GM21526 (cell line): Measurements from ENCODE around the gene UGT1A1.
"Not testable (repeated sequence)": the region's sequence is repeated elsewhere in the genome, so short reads cannot be mapped to it uniquely, and the experiment has no call there.

Source experiments
- ATAC-seq: cut with Tn5 transposase; IDR thresholded peaks from one replicate; pipeline ENCODE4 v1.9.1; 2021; ENCODE audit warnings: moderate library complexity; ENCODE audit not compliant: unreplicated experiment, low FRiP score

Gene UGT1A1

DNA sequence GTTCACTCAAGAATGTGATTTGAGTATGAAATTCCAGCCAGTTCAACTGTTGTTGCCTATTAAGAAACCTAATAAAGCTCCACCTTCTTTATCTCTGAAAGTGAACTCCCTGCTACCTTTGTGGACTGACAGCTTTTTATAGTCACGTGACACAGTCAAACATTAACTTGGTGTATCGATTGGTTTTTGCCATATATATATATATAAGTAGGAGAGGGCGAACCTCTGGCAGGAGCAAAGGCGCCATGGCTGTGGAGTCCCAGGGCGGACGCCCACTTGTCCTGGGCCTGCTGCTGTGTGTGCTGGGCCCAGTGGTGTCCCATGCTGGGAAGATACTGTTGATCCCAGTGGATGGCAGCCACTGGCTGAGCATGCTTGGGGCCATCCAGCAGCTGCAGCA, at the start of gene UGT1A1:
Gene UGT1A1 (plus strand): TSS at position 228 of the 400 bp plus-strand sequence. CDS start 18 bp downstream, at position 246.
- no peak for ATAC-seq

DNA sequence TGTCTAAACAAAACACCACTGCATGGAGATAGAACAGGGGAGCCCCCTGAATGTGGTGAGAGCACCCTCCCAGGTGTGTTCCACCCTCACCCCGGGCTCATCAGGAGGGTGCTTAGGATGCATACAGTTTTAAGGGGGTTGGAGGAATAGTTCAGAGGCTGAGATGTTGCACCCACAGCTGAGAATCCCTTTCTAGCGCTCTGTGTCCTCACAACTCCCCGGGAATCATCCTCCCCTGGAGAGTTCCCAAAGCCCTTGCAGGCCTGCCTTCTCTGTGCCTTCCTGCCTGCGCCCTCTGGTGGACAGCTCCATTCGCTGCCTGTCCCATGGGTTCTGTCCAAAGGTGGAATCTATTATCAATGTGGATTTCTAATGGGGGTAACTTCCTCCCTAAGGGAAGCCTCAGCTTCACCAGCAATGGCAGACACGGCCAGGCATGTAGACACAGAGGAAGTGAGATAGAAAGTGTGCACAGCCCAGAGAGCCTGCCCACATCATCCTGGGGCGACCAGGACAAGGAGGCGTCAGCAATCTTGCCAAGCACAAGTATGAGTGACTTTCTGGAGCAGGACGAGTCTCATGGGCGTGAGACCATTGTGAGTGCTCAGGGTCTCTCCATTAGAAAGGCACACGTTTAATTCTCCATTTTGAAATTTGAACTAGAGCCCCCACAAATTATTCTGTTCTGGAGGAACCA, 48.6 kb upstream of the UGT1A1 start:
- no peak for ATAC-seq

DNA sequence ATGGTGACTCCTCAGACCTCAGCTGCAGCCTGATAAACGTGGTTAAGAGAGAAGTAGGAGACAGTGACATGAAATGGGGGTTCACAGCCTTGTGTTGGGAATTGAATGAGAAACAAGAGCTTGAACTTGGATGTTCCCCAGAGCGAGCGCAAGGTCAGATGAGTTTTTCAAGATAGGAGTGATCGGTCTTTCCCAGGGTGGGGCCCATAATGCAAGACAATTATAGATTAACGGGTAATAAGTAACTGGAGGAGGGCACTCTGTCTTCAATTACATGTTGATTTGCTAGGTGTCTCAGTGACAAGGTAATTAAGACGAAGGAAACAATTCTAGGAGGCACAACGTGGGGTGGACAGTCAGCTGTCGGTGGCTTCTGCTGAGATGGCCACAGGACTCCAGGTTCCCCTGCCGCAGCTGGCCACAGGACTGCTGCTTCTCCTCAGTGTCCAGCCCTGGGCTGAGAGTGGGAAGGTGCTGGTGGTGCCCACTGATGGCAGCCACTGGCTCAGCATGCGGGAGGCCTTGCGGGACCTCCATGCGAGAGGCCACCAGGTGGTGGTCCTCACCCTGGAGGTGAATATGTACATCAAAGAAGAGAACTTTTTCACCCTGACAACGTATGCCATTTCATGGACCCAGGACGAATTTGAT, 47.3 kb upstream of the UGT1A1 start, which contains the start of gene UGT1A5:
Gene UGT1A5 (plus strand): TSS at position 297 of the 651 bp plus-strand sequence. CDS start 85 bp downstream, at position 382.
- ATAC-seq = no peak

DNA sequence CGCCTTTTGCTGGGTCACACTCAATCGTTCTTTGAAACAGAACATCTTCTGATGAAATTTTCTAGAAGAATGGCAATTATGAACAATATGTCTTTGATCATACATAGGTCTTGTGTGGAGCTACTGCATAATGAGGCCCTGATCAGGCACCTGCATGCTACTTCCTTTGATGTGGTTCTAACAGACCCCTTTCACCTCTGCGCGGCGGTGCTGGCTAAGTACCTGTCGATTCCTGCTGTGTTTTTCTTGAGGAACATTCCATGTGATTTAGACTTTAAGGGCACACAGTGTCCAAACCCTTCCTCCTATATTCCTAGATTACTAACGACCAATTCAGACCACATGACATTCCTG, 46.8 kb upstream of the UGT1A1 start:
- no peak for ATAC-seq

DNA sequence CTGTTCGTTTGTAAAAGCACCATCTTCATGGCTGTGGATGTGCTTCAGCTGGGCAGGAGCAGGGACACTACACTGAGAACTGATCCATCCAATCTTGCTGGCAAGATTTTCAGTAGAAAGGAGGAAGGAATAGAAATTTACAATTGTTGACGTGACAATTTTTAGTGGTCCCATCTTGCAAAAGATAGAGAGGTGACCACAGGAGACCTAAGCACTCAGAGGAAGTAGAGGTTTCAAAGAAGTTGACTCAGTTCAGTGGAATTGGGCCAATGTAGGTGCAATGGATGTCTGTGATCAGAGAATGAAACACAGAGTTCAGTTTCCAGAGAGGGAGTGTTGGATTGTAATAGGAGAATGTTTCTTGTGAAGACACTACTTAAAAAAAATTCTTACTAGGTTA, 45.9 kb upstream of the UGT1A1 start:
- no peak for ATAC-seq

DNA sequence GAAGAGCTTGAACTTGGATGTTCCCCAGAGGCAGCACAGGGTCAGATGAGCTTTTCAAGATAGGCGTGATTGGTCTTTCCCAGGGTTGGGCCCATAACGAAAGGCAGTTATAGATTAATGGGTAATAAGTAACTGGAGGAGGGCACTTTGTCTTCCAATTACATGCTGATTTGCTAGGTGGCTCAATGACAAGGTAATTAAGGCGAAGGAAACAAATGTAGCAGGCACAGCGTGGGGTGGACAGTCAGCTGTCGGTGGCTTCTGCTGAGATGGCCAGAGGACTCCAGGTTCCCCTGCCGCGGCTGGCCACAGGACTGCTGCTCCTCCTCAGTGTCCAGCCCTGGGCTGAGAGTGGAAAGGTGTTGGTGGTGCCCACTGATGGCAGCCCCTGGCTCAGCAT, 41.5 kb upstream of the UGT1A1 start, which contains the start of gene UGT1A4:
Gene UGT1A4 (plus strand): TSS at position 185 of the 400 bp plus-strand sequence. CDS start 85 bp downstream, at position 270.
- ATAC-seq = no peak

DNA sequence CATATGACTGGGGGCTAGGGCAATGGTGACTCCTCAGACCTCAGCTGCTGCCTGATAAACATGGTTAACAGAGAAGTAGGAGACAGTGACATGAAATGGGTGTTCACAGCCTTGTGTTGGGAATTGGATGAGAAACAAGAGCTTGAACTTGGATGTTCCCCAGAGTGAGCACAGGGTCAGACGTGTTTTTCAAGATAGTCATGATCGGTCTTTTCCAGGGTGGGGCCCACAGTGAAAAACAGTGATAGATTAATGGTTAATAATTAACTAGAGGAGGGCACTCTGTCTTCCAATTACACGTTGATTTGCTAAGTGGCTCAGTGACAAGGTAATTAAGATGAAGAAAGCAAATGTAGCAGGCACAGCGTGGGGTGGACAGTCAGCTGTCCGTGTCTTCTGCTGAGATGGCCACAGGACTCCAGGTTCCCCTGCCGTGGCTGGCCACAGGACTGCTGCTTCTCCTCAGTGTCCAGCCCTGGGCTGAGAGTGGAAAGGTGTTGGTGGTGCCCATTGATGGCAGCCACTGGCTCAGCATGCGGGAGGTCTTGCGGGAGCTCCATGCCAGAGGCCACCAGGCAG, 31.3 kb upstream of the UGT1A1 start, which contains the start of gene UGT1A3:
Gene UGT1A3 (plus strand): TSS at position 320 of the 579 bp plus-strand sequence. CDS start 85 bp downstream, at position 405.
- ATAC-seq = no peak

DNA sequence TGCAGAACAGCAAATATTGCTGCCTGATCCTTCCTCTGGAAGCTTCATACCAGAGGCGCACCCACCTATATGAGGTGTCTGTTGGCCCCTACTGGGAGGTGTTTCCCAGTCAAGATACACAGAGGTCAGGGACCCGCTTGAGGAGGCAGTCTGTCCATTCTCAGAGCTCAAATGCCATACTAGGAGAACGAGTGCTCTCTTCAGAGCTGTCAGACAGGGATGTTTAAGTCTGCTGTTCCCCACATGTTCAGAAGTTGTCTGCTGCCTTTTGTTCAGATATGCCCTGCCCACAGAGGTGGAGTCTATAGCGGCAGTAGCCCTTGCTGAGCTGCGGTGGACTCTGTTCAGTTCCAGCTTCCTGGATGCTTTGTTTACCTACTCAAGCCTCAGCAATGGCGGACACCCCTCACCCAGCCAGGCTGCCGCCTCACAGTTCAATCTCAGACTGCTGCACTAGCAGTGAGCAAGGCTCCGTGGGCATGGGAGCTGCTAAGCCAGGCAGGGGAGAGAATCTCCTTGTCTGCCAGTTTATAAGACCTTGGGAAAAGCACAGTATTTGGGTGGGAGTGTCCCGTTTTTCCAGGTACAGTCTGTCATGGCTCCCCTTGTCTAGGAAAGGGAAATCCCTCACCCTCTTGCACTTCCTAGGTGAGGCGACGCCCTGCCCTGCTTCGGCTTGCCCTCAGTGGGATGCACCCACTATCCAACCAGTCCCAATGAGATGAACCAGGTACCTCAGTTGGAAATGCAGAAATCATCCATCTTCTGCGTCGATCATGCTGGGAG, 23.0 kb upstream of the UGT1A1 start:
- ATAC-seq = not testable (repeated sequence)

DNA sequence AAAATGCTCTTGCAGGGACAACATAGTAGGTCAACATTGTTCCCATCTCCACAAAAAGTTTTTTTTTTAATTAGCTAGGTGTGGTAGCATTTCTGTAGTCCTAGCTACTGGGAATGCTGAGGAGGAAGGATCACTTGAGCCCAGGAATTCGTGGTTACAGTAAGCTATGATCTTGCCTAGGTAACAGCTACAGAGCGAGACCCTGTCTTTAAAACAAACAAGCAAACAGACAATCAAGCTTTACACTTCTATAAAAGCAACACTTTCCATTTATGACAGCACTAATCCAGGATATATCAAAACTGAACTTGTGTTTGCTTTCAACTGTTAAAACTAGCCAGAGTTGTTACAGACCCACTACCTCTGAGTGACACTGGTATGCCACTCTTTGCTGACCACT, 19.2 kb upstream of the UGT1A1 start:
- ATAC-seq = no peak

DNA sequence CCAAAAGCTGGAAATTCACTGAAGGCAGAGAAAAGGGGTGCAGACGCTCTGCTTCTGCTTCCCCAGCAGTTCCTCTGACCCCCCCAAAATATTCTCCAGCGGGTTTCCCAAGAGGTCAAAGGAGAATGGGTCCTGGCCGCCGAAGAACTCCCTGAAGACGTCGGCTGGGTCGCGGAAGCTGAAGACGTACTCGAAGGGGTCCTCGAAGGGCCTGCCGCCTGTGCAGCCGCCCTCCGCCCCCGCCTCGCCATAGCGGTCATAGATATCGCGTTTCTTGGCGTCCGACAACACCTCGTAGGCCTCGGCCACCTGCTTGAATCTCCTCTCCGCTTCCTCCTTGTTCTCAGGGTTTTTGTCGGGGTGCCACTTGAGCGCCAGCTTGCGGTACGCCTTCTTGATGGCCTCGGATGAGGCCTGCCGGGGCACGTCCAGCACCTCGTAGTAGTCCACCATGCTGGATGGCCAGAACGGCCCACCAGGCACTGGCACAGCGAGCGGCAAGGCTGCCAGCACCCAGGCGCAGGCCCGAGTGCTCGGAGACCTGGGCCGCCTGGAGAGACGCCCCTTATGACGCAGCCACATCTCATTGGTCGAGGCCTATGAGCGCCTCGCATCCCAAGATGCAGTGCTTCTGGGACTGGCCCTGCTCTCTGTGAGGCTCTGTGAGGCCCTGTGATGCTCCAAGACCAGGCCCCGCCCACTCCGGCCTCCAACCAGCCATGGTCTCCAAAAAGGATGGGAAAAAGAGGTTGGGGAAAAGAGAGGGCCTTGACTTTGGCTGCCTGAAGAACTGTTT, 16.4 kb upstream of the UGT1A1 start:
- ATAC-seq = no peak

DNA sequence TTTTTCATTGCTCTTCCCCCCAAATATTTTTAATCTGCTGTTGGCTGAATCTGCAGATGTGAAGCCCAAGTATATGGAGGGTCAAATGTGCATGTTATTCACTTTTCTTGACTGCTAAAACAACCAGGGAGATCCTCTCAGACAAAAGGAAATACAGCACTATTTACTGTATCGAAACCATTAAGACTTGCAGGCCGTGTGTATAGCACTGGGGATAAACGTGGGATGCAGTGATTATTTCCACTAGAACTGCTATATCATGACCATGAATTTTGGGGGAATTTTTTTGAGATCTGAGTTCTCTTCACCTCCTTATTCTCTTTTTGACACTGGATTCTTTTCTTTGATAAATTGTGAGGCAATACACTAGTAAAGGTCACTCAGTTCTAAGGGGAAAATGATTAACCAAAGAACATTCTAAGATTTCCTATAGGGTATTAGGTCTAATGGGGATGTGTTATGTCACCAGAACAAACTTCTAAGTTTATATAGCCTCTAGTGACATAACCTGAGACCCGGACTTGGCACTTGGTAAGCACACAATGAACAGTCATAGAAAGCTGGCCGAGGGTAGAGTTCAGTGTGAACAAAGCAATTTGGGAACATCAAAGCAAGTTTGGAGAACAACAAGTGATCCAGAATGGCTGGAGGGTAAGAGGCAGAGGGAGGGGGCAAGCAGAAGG, 14.9 kb upstream of the UGT1A1 start:
- ATAC-seq = no peak

DNA sequence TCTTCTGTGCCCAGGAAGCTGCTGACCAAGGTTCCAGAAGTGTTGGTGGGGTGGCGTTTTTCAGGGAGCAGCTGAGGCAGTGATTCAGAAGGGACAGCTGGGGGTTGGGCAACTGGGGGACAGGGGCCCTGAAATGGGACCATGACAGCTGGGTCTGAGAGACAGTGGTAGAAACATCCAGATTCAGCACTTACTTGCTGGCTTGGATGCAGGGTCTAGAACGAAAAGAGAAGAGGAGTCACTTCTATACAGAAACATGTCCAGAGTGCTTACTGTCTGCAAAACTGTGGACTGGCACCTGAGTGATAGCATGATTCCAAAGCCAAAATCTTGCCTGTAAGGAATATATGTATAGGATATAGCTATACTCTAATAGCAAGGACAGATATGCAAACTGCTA, 14.2 kb upstream of the UGT1A1 start:
- not testable (repeated sequence) for ATAC-seq

DNA sequence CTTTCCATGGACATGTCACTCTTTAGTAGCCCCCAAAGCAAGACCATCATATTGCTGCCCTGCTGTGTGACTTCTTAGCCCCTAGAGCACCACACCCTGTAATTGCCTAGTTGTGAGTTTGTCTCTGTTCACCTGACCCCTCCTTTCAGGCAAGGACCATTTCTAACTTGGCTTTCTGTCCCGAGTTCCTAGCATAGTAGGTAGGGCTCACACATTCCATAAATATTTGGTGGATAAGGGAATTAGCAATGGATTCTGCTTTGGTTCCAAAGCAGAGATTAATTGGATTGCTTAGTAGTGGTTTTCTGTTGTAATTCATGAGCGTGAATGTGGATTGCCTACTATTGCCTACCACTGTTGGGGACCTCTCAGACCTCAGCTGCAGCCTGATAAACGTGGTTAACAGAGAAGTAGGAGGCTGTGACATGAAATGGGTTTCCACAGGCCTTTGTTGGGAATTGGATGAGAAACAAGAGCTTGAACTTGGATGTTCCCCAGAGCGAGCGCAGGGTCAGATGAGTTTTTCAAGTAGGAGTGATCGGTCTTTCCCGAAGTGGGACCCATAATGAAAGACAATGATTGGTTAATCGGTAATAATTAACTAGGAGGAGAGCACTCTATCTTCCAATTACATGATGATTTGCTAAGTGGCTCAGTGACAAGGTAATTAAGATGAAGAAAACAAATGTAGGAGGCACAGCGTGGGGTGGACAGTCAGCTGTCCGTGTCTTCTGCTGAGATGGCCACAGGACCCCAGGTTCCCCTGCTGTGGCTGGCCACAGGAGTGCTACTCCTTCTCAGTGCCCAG, 13.4 kb upstream of the UGT1A1 start:
- ATAC-seq = no peak

DNA sequence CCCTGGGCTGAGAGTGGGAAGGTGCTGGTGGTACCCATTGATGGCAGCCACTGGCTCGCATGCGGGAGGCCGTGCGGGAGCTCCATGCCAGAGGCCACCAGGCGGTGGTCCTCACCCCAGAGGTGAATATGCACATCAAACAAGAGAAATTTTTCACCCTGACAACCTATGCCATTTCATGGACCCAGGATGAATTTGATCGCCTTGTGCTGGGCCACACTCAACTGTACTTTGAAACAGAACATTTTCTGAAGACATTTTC, 12.9 kb upstream of the UGT1A1 start:
- no peak for ATAC-seq

DNA sequence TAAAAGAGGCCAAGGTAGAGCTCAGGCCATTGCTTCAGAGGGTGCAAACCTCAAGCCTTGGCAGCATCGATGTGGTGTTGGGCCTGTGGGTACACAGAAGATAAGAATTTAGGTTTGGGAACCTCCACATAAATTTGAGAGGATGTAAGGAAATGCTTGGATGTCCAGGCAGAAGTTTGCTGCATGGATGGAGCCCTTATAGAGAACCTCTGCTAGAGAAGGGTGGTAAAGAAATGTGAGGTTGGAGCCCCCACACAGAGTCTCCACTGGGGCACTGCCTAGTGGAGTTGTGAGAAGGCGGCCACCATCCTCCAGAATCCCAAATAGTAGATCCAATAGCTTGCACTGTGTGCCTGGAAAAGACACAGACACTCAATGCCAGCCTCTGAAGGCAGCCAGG, 9.4 kb upstream of the UGT1A1 start:
- ATAC-seq = not testable (repeated sequence)

DNA sequence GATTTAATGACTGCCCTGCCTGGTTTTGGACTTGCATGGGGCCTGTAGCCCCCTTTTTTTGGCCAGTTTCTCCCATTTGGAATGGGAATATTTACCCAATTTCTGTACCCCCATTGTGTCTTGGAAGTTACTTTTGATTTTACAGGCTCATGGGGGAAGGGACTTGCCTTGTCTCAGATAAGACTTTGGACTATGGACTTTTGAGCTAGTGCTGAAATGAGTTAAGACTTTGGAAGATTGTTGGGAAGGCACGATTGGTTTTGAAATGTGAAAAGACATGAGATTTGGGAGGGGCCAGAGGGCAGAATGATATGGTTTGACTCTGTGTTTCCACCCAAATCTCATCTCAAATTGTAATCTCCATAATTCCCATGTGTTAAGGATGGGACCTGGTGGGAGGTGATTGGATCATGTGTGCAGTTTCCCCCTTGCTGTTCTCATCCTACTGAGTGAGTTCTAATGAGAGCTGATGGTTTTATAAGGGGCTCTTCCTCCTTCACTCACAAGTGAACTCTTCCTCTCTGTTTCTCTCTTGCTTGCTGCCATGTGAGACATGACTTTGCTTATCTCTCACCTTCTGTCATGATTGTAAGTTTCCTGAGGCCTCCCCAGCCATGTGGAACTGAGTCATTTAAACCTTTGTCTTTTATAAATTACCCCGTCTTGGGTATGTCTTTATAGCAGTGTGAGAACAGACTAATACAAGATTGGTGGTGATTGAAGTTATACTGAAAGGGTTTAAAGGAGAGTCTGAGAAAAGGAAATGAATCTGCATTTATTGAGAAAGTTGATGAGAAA, 8.7 kb upstream of the UGT1A1 start:
- not testable (repeated sequence) for ATAC-seq

DNA sequence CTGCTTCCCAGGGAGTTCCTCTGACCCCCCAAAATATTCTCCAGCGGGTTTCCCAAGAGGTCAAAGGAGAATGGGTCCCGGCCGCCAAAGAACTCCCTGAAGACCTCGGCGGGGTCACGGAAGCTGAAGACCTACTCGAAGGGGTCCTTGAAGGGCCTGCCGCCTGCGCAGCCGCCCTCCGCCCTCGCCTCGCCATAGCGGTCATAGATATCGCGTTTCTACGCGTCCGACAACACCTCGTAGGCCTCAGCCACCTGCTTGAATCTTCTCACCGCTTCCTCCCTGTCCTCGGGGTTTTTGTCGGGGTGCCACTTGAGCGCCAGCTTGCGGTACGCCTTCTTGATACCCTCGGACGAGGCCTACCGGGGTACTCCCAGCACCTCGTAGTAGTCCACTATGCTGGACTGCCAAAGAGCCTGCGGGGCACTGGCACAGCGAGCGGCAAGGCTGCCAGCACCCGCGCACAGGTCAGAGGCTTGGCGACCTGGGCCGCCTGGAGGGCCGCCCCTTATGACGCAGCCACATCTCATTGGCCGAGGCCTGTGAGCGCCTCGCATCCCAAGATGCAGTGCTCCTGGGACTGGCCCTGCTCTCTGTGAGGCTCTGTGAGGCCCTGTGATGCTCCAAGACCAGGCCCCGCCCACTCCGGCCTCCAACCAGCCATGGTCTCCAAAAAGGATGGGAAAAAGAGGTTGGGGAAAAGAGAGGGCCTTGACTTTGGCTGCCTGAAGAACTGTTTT, 5.0 kb upstream of the UGT1A1 start:
- ATAC-seq = no peak
